ENCODE measurements around the gene C1QL4. TPM values are rescaled to one million over a fixed set of nuclear protein-coding genes. Genes with fewer than 3 reads are reported as not detected.
A peak's percentile ranks its signal among the peaks of the same experiment; 100 is the strongest.

C1QL4 gene
- total RNA-seq, 4 donors from 2014 or later, result not detected

- DNase-seq, result no peak
- no peaks in the 10 kb centered on the region for H3K36me3 ChIP-seq
- H3K9me3 ChIP-seq, result no peaks in the 10 kb centered on the region
- no peak for TF ChIP-seq CTCF (IDR thresholded peaks at IDR 0.05)
- TF ChIP-seq POLR2A (IDR thresholded peaks at IDR 0.05), result no peak
- H3K27me3 ChIP-seq, result no peaks in the 10 kb centered on the region
- H3K4me3 ChIP-seq, result peak overlapping the region in 3 of 4 donors; percentile 77 to 90 (median 87)
- H3K27ac ChIP-seq, result peak overlapping the region; percentile 93 to 97 (median 94)
- H3K4me1 ChIP-seq, result peaks cover 0 to 18% (median 0%) of the 10 kb centered on the region in 4 donors
These were observed 31.2 kb upstream of the C1QL4 start for GRCh38 chr12:49368240-49368600.

- Histone ChIP-seq H3K36me3 (no peaks in the 10 kb centered on the region), H3K4me1 (peaks cover 0 to 18% (median 0%) of the 10 kb centered on the region in 4 donors), H3K4me3 (peak within 1 kb of the TSS; percentile 76 to 90 (median 82)), H3K27me3 (no peaks in the 10 kb centered on the region), H3K9me3 (no peaks in the 10 kb centered on the region), H3K27ac (peak within 1 kb of the TSS; percentile 93 to 97 (median 94))
- peak in 2 of 3 donors; percentile 90 to 97 for DNase-seq
- peak; percentile 4 for TF ChIP-seq POLR2A (IDR thresholded peaks at IDR 0.05)
- no peak for TF ChIP-seq CTCF (IDR thresholded peaks at IDR 0.05)
These were observed 30.6 kb upstream of the C1QL4 start, which contains the start of gene SPATS2 for GRCh38 chr12:49367381-49368239. Gene SPATS2 (plus strand): TSS chr12:49367462. CDS start chr12:49461013, 93,551 bp downstream.

- H3K36me3 ChIP-seq, result no peaks in the 10 kb centered on the region
- peaks cover 0 to 18% (median 0%) of the 10 kb centered on the region in 4 donors for H3K4me1 ChIP-seq
- TF ChIP-seq POLR2A (IDR thresholded peaks at IDR 0.05) (peak; percentile 66 to 69), CTCF (IDR thresholded peaks at IDR 0.05) (peak; percentile 6 to 44 (median 36))
- H3K27ac ChIP-seq, result peak overlapping the region; percentile 93 to 97 (median 94)
- DNase-seq, result peak; percentile 83 to 96 (median 94)
- no peaks in the 10 kb centered on the region for H3K27me3 ChIP-seq
- H3K4me3 ChIP-seq, result peak overlapping the region; percentile 76 to 90 (median 82)
- no peaks in the 10 kb centered on the region for H3K9me3 ChIP-seq
These were observed 29.8 kb upstream of the C1QL4 start for GRCh38 chr12:49366652-49367380.

- Histone ChIP-seq H3K27me3 (no peaks in the 10 kb centered on the region), H3K9me3 (no peaks in the 10 kb centered on the region), H3K4me3 (peak overlapping the region; percentile 76 to 90 (median 82)), H3K4me1 (peaks cover 0 to 18% (median 0%) of the 10 kb centered on the region in 4 donors), H3K36me3 (no peaks in the 10 kb centered on the region), H3K27ac (peak overlapping the region; percentile 93 to 97 (median 94))
- no peak for TF ChIP-seq POLR2A (IDR thresholded peaks at IDR 0.05)
- TF ChIP-seq CTCF (IDR thresholded peaks at IDR 0.05), result no peak
- no peak for DNase-seq
These were observed 29.2 kb upstream of the C1QL4 start for GRCh38 chr12:49366096-49366651.

GRCh38 chr12:49365542-49365941 lies 28.6 kb upstream of the C1QL4 start:
- DNase-seq, result no peak
- peak overlapping the region in 1 of 4 donors; percentile 90 for H3K4me3 ChIP-seq
- no peaks in the 10 kb centered on the region for H3K27me3 ChIP-seq
- no peaks in the 10 kb centered on the region for H3K9me3 ChIP-seq
- TF ChIP-seq CTCF (IDR thresholded peaks at IDR 0.05) (no peak), POLR2A (IDR thresholded peaks at IDR 0.05) (no peak)
- peaks cover 0 to 18% (median 0%) of the 10 kb centered on the region in 4 donors for H3K4me1 ChIP-seq
- no peak overlapping the region for H3K27ac ChIP-seq
- H3K36me3 ChIP-seq, result no peaks in the 10 kb centered on the region

All from Peyer's patch (tissue), 4 donors.